A673 (cell line): ENCODE results near the gene YDJC. TPM values are rescaled to one million over a fixed set of nuclear protein-coding genes. Genes with fewer than 3 reads are reported as not detected.

Experiments used
- BruUV-seq: library from RNA; stranded (reverse); fragments of 400-500 nt; replicated peaks from 2 replicates; lab custom pipeline; 2021; lab: Mats Ljungman, UMichigan
- CTCF ChIA-PET: fragments of 300-600 bp; sonication (Branson Sonifier 250); formaldehyde crosslinking; loops from one replicate; lab custom pipeline; 2022; ENCODE audit warnings: antibody characterized with exemption; lab: Charles Lee
- POLR2A ChIA-PET: fragments of 300-600 bp; sonication (Branson Sonifier 250); formaldehyde crosslinking; loops from one replicate; lab custom pipeline; 2022; ENCODE audit warnings: antibody characterized with exemption; ENCODE audit not compliant: low non-redundant PET; lab: Charles Lee
- DNase-seq: peaks from one replicate; pipeline ENCODE4 v3.0.0-alpha.2; 2015; ENCODE audit warnings: low spot score
- H3K27ac ChIP-seq: fragments of 200-600 bp; sonication (generic); 2 replicates; pipeline ENCODE4 v1.5.1; 2016; ENCODE audit warnings: mixed run types, low read depth, mild to moderate bottlenecking, mixed read lengths, antibody characterized with exemption, low read length; ENCODE audit not compliant: poor library complexity, severe bottlenecking
- H3K27me3 ChIP-seq: fragments of 200-600 bp; sonication (generic); replicated peaks from 2 replicates; pipeline ENCODE4 v1.6.1; 2017; ENCODE audit warnings: mixed run types, low read depth, mild to moderate bottlenecking, mixed read lengths, antibody characterized with exemption, low read length; ENCODE audit not compliant: insufficient read depth, poor library complexity
- H3K36me3 ChIP-seq: fragments of 200-600 bp; sonication (generic); 2 replicates; pipeline ENCODE4 v1.6.1; 2016; ENCODE audit warnings: mixed run types, mild to moderate bottlenecking, mixed read lengths, antibody characterized with exemption, low read length; ENCODE audit not compliant: insufficient read depth, poor library complexity, severe bottlenecking
- H3K4me1 ChIP-seq: fragments of 200-600 bp; sonication (generic); 2 replicates; pipeline ENCODE4 v1.6.1; 2017; ENCODE audit warnings: mixed run types, mild to moderate bottlenecking, mixed read lengths, antibody characterized with exemption, low read length; ENCODE audit not compliant: insufficient read depth, poor library complexity, severe bottlenecking
- H3K4me3 ChIP-seq: fragments of 200-600 bp; sonication (generic); 2 replicates; pipeline ENCODE4 v1.5.1; 2016; ENCODE audit warnings: low read depth, mixed run types, mild to moderate bottlenecking, mixed read lengths, low read length; ENCODE audit not compliant: poor library complexity, severe bottlenecking
- H3K9me3 ChIP-seq: fragments of 200-600 bp; sonication (generic); 2 replicates; pipeline ENCODE4 v1.6.1; 2016; ENCODE audit warnings: mixed run types, low read depth, mild to moderate bottlenecking, mixed read lengths, antibody characterized with exemption, low read length; ENCODE audit not compliant: poor library complexity, severe bottlenecking
- EZH2 ChIP-seq: fragments of 200-600 bp; sonication (generic); IDR thresholded peaks from 2 replicates; pipeline ENCODE4 v1.6.1; 2017; ENCODE audit warnings: borderline replicate concordance, low read depth, mild to moderate bottlenecking, mixed read lengths, antibody characterized with exemption, low read length; ENCODE audit not compliant: poor library complexity, severe bottlenecking
- intact Hi-C: fragments of 100-400 bp; cut with micrococcal nuclease; formaldehyde crosslinking; loops from one replicate; pipeline ENCODE4 v1.10.0; 2022; ENCODE audit not compliant: unreplicated experiment
- total RNA-seq: library from RNA; stranded (reverse); gene quantifications from 2 replicates; pipeline ENCODE4 v1.2.3, GENCODE V29; 2021
- TF ChIP-seq, protein P1 (sequence below): fragments of 300-800, 200-600 bp; sonication (generic); conservative IDR thresholded peaks from 2 replicates; pipeline ENCODE4 v1.5.1; 2017; ENCODE audit warnings: low read depth, mild to moderate bottlenecking, antibody characterized with exemption, low read length, moderate library complexity, mixed read lengths

Gene YDJC
- total RNA-seq, 1 experiment from 2014 or later, result 33.8 TPM

DNA sequence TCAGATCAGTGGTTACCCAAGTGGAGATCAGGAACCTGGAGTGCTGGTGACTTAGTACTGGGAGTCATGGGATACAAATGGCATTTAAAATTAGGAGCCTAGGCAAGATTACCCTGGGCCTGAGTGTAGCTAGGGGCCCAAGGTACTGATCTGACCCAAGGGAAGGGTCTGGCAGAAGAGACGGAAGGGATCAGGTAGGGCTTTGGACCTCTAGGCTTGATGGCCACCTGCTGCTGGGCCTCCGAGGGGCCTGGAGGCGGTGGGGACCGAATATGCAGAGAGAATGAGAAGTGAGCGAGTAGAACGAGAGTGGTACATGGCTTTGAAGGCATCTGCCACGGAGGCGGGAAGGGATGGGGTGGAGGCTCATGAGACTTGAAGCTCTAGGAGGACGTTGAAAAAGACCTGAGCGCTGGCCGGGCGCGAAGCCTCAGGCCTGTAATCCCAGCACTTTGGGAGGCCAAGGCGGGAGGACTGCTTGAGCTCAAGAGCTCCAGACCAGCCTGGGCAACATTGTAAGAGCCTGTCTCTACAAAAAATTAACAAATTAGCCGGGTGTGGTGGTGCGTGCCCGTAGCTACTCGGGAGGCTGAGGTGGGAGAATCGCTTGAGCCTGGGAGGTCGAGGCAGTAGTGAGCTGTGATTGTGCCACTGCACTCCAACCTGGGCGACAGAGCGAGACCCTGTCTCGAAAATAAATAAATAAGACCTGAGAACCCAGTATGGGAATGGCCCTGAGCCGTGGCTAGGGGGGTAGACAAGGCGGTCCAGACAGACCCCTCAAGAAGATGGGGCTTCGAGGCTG, 35.4 kb upstream of the YDJC start:
- H3K36me3 ChIP-seq, result peaks cover 1% of the 10 kb centered on the region
- no TSS peak for BruUV-seq
- no peaks in the 10 kb centered on the region for H3K27me3 ChIP-seq
- H3K27ac ChIP-seq, result peak overlapping the region; percentile 82
- no peak for DNase-seq
- TF ChIP-seq, protein P1, sequence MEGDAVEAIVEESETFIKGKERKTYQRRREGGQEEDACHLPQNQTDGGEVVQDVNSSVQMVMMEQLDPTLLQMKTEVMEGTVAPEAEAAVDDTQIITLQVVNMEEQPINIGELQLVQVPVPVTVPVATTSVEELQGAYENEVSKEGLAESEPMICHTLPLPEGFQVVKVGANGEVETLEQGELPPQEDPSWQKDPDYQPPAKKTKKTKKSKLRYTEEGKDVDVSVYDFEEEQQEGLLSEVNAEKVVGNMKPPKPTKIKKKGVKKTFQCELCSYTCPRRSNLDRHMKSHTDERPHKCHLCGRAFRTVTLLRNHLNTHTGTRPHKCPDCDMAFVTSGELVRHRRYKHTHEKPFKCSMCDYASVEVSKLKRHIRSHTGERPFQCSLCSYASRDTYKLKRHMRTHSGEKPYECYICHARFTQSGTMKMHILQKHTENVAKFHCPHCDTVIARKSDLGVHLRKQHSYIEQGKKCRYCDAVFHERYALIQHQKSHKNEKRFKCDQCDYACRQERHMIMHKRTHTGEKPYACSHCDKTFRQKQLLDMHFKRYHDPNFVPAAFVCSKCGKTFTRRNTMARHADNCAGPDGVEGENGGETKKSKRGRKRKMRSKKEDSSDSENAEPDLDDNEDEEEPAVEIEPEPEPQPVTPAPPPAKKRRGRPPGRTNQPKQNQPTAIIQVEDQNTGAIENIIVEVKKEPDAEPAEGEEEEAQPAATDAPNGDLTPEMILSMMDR, result no peak
- TF ChIP-seq EZH2, result no peak
- H3K4me1 ChIP-seq, result peaks cover 4% of the 10 kb centered on the region
- intact Hi-C loops, result no loop called here
- POLR2A ChIA-PET, result no interaction called here
- H3K4me3 ChIP-seq, result peak overlapping the region; percentile 72
- no peaks in the 10 kb centered on the region for H3K9me3 ChIP-seq
- CTCF ChIA-PET, result interaction anchor here (0.8 kb wide), 2 partner anchors 18 to 287 kb away, joined by 3 to 4 read pairs; partner anchors contain the start of gene PPM1F

DNA sequence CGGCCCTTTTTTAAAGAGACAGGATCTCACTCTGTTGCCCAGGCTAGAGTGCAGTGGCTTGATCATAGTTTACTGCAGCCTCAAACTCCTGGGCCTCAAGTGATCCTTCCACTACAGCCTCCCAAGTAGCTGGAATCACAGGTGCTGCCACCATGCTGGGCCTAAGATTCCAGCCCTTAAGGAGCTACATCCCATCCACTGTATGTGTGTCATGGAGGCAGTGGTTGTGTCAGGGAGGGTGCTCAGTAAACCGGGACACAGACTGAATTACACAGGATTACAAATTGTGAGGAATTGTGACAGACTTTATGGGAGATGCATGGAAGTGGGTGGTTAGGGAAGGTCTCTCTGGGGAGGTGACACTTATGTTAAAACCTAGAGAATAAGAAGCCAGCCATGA, 33.9 kb upstream of the YDJC start:
- Histone ChIP-seq H3K4me1 (peaks cover 4% of the 10 kb centered on the region), H3K9me3 (no peaks in the 10 kb centered on the region), H3K27ac (no peak overlapping the region), H3K36me3 (no peaks in the 10 kb centered on the region), H3K4me3 (no peak overlapping the region), H3K27me3 (no peaks in the 10 kb centered on the region)
- BruUV-seq, result no TSS peak
- TF ChIP-seq, protein P1, result no peak
- TF ChIP-seq EZH2, result no peak
- intact Hi-C loops, result no loop called here
- ChIA-PET POLR2A (no interaction called here), CTCF (no interaction called here)
- DNase-seq, result no peak

DNA sequence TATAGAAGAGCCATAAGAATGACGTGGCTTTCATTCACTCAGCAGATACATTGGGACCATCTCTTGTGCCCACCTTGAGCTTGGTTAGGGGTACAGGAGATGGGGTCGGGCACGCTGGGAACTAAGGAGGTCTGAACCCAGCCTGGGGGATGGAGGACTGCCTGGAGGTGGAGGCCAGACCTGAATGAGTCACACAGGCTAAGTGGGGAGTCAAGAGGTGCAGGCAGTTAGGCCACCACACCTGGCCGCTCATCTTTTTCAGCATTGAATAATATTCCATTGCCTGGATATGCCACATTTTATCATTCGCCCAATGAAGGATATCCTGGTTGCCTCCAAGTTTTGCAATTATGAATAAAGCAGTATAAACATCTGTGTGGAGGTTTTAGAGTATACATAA, 32.2 kb upstream of the YDJC start:
- intact Hi-C loops, result no loop called here
- peaks cover 1% of the 10 kb centered on the region for H3K4me1 ChIP-seq
- BruUV-seq, result no TSS peak
- TF ChIP-seq EZH2, result no peak
- TF ChIP-seq, protein P1, result no peak
- no peak overlapping the region for H3K4me3 ChIP-seq
- no peaks in the 10 kb centered on the region for H3K27me3 ChIP-seq
- ChIA-PET POLR2A (no interaction called here), CTCF (no interaction called here)
- no peaks in the 10 kb centered on the region for H3K9me3 ChIP-seq
- H3K36me3 ChIP-seq, result no peaks in the 10 kb centered on the region
- no peak for DNase-seq
- no peak overlapping the region for H3K27ac ChIP-seq
